HEK293T (cell line): ENCODE measurements around the gene KLHL36.

Experiments
- CTCF ChIA-PET: fragments of 350-600 bp; formaldehyde crosslinking; extraction: SDS; loops from one replicate; lab custom pipeline; 2021; ENCODE audit warnings: antibody characterized with exemption, inconsistent platforms; lab: Yijun Ruan, JAX
- POLR2A ChIA-PET: fragments of 350-600 bp; formaldehyde crosslinking; extraction: SDS; loops from one replicate; lab custom pipeline; 2020; ENCODE audit warnings: antibody characterized with exemption, inconsistent platforms; lab: Yijun Ruan, JAX
- DNase-seq: peaks from one replicate; pipeline ENCODE4 v3.0.0; 2012; ENCODE audit warnings: mixed read lengths; ENCODE audit errors: extremely low spot score
- ARNT ChIP-seq: fragments of 450-650 bp; IDR thresholded peaks from 2 replicates; pipeline ENCODE4 v1.6.1; 2017; ENCODE audit warnings: mild to moderate bottlenecking
- BHLHE40 ChIP-seq: fragments of 450-650 bp; IDR thresholded peaks from 2 replicates; pipeline ENCODE4 v1.6.1; 2016; ENCODE audit warnings: mild to moderate bottlenecking, moderate library complexity, borderline replicate concordance
- CTBP1 ChIP-seq: fragments of 450-650 bp; IDR thresholded peaks from 2 replicates; pipeline ENCODE4 v1.6.1; 2016; ENCODE audit warnings: borderline replicate concordance
- ELF4 ChIP-seq: fragments of 450-650 bp; IDR thresholded peaks from 2 replicates; pipeline ENCODE4 v1.6.1; 2017; ENCODE audit warnings: antibody characterized with exemption
- FOXA1 ChIP-seq: fragments of 450-650 bp; IDR thresholded peaks from 2 replicates; pipeline ENCODE4 v1.6.1; 2016; ENCODE audit warnings: mild to moderate bottlenecking
- FOXK2 ChIP-seq: fragments of 450-650 bp; IDR thresholded peaks from 2 replicates; pipeline ENCODE4 v1.6.1; 2016; ENCODE audit warnings: mild to moderate bottlenecking
- FOXM1 ChIP-seq: fragments of 450-650 bp; IDR thresholded peaks from 2 replicates; pipeline ENCODE4 v1.6.1; 2017; ENCODE audit warnings: mild to moderate bottlenecking, borderline replicate concordance
- HDGF ChIP-seq: fragments of 450-650 bp; IDR thresholded peaks from 2 replicates; pipeline ENCODE4 v1.6.1; 2017; ENCODE audit warnings: antibody characterized with exemption, borderline replicate concordance
- L3MBTL2 ChIP-seq: fragments of 450-650 bp; conservative IDR thresholded peaks from 2 replicates; pipeline ENCODE4 v1.6.1; 2016; ENCODE audit warnings: mild to moderate bottlenecking
- LEF1 ChIP-seq: fragments of 450-650 bp; IDR thresholded peaks from 2 replicates; pipeline ENCODE4 v1.6.1; 2017; ENCODE audit warnings: mild to moderate bottlenecking, borderline replicate concordance
- NFRKB ChIP-seq: fragments of 450-650 bp; IDR thresholded peaks from 2 replicates; pipeline ENCODE4 v1.6.1; 2016; ENCODE audit warnings: mild to moderate bottlenecking, moderate library complexity
- PKNOX1 ChIP-seq: fragments of 450-650 bp; IDR thresholded peaks from 2 replicates; pipeline ENCODE4 v1.6.1; 2016
- SP1 ChIP-seq: fragments of 450-650 bp; IDR thresholded peaks from 2 replicates; pipeline ENCODE4 v1.6.1; 2017
- SUZ12 ChIP-seq: fragments of 450-650 bp; IDR thresholded peaks from 2 replicates; pipeline ENCODE4 v1.6.1; 2016; ENCODE audit warnings: mild to moderate bottlenecking
- TARDBP ChIP-seq: fragments of 450-650 bp; IDR thresholded peaks from 2 replicates; pipeline ENCODE4 v1.6.1; 2016
- ZNF384 ChIP-seq: fragments of 450-650 bp; IDR thresholded peaks from 2 replicates; pipeline ENCODE4 v1.6.1; 2016

The KLHL36 gene

DNA sequence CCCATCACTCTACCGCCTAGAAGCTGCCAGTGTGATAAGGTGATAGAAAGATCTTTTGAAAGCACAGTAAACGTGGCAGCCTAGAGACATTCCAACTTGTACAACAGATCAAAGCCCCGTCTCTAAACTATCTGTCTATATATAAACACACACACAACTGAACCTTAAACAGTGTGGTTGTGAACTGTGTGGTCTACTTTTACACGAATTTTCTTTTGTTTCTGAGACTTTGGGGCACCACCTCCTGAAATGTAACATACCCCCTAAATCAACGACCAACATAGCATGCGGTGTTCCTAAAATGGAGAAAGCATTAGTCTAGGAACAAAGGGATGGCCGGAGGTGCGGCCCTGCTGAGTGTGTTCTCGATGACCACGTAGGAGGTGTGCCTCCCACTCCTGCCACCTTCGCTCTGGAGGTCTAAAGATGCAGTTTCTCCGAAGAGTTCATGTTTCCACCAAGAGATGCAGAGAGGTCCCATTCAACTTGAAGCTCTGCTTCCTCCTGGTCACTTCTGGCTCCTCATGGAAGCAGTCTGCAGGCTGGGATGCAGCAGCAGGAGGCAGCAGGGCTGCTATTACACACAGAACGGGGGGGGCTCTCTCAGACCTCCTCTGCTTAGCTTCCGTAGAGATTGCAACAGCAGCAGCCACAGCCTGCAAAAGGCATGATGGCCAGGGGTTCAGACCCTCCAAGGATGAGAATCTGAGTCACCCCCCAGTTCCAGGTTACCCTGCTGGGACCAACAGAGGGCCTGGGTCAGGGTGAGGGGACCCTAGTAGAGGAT lies 28.9 kb downstream of the KLHL36 start:
- DNase-seq: no peak
- ChIA-PET CTCF (interaction anchor here (1.2 kb wide), 1 partner anchor 49 kb away, joined by 3 read pairs; no protein-coding TSS in a partner anchor), POLR2A (no interaction called here)
- no peak for TF ChIP-seq FOXK2
- TF ChIP-seq L3MBTL2: no peak
- no peak for TF ChIP-seq SUZ12
- TF ChIP-seq ZNF384: no peak
- no peak for TF ChIP-seq TARDBP

DNA sequence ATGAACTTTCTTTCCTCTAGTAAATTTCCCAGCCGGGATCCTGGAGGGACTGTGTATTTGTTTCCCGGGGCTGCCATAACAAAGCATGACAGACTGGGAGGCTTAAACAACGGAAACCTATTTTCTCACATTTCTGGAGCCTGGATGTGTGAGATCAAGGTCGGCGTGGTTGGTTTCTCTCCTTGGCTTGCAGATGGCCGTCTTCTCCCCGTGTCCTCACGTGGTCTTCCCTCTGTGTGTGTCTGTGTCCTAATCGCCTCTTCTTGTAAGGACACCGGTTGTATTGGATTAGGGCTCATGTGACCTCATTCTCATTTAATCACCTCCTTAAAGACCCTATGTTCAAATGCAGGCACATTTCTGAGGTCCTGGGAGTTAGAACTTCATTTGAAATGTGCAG lies 29.5 kb downstream of the KLHL36 start:
- ChIA-PET CTCF (interaction anchor here (1.2 kb wide), 1 partner anchor 48 kb away, joined by 3 read pairs; no protein-coding TSS in a partner anchor), POLR2A (no interaction called here)

DNA sequence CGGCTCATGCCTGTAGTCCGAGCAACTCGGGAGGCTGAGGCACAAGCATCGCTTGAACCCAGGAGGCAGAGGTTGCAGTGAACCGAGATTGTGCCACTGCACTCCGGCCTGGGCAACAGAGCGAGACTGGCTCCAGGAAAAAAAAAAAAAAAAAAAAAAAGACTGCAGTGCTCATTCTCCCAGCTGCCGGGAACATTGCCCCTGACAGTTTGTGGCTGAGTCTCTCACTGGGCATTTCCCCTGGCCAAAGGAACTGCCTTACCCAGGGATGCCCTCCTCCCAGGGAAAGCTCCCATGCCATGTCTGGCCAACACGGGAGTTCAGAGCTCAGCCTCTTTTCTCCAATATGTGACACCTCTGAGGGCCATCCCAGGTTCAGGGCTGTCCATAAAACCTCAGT lies 30.2 kb downstream of the KLHL36 start:
- no peak for DNase-seq
- ChIA-PET CTCF (no interaction called here), POLR2A (interaction anchor here (1.0 kb wide), 1 partner anchor 333 kb away, joined by 3 read pairs; the partner anchor contains the start of gene ZDHHC7)
- TF ChIP-seq NFRKB (no peak), LEF1 (no peak), FOXM1 (no peak), SP1 (no peak), TARDBP (no peak), PKNOX1 (no peak), SUZ12 (no peak)

More for the DNA sequence above, 29.5 kb downstream of the KLHL36 start:
- DNase-seq: no peak
- TF ChIP-seq LEF1: no peak
- no peak for TF ChIP-seq ARNT
- no peak for TF ChIP-seq ZNF384
- no peak for TF ChIP-seq SP1
- TF ChIP-seq PKNOX1: no peak
- no peak for TF ChIP-seq L3MBTL2
- no peak for TF ChIP-seq FOXA1
- no peak for TF ChIP-seq CTBP1
- TF ChIP-seq FOXM1: no peak
- TF ChIP-seq SUZ12: no peak
- TF ChIP-seq ELF4: no peak
- no peak for TF ChIP-seq HDGF
- TF ChIP-seq TARDBP: no peak
- TF ChIP-seq FOXK2: no peak
- TF ChIP-seq NFRKB: no peak
- no peak for TF ChIP-seq BHLHE40

DNA sequence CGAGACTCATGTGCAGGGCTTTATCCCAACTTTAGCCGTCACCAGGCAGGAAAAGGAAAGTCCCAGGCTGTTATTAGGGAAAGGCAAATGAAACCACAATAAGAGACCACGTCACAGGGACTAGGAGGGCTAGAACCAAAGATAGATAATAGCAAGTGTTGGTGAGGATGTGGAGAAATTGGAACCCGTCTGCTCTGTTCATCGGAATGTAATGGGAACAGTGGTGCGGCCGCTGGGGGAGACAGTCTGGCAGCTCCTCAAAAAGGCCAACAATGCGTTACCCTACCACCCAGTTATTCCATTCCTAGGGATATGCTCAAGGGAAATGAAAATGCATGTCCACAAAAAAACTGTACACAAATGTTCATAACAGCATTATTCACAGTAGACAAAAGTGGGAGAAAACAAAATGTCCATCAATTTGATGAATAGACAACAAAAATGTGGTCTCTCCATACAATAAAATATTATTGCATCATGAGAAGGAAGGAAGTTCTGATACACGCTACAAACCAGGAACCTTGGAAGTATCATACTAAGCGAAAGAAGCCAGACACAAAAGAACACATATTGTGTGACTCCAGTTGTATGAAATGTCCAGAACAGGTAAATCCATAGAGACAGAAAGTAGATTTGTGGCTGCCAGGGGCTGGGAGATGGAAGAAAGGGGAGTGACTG lies 32.0 kb downstream of the KLHL36 start:
- POLR2A ChIA-PET: no interaction called here
- CTCF ChIA-PET: interaction anchor here (1.3 to 2.0 kb wide), 2 partner anchors 8 to 11 kb away, joined by 3 to 5 read pairs; no protein-coding TSS in a partner anchor
- no peak for DNase-seq
- TF ChIP-seq CTBP1 (no peak), FOXA1 (no peak), ELF4 (no peak), PKNOX1 (no peak), ZNF384 (no peak), FOXK2 (no peak), ARNT (no peak), BHLHE40 (no peak), FOXM1 (no peak), LEF1 (no peak)

DNA sequence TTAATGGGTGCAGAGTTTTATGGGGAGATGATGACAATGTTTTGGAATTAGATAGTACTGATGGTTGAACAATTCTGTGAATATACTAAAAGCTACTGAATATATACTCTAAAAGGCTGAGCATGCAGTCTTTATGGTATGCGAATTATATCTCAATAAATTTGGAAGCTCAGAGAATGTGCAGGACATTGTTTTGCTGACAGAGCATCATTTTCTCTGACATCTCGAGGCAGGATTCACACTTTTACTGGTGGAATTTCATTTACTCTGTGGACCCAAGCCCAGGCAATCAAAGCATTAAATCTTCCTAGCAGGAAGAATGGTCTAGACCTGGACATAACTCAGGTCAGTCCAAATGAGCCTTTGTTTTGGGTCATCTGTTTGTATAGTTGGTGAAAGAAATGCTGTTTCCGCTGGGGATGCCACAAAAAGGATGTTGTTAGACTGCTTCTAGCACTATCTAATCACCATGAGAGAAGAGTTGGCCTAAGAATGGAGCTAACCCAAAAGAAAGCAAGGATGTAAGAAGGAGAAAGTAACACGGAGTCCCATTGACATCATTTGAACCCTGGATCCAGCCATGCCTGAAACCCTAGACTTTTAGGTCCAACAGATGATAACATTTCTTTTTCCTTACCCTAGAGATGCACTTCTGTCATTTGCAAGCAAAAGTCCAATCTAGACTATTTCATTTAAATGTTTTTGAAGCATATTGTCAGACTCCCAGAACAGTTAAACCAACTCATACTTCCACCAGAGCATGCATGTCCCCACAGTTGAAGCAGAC lies 32.7 kb downstream of the KLHL36 start:
- TF ChIP-seq L3MBTL2: no peak
- DNase-seq: no peak
- CTCF ChIA-PET: interaction anchor here (0.5 to 2.0 kb wide), 4 partner anchors 9 to 44 kb away, joined by 3 to 5 read pairs (median 4); no protein-coding TSS in a partner anchor
- POLR2A ChIA-PET: no interaction called here
